Activated T-helper 17 cell treated with anti-CD3 and anti-CD28 coated beads, Interleukin-2, amount 50 U/mL, for 72 hours (primary cell): ENCODE measurements around the gene NR4A2. TPM values are rescaled to one million over a fixed set of nuclear protein-coding genes. Genes with fewer than 3 reads are reported as not detected.

Experiments used
- total RNA-seq, 2 donors: library from RNA; stranded (reverse); gene quantifications; one replicate each; pipeline ENCODE4 v1.2.3, GENCODE V29; 2022

The NR4A2 gene
- total RNA-seq, 2 donors from 2014 or later, result 1.9 to 11.9 TPM

Other genes with a start within 250 kb of the NR4A2 start
- 10 to 100 TPM; 14.9 to 31.6 TPM for gene GPD2, start 103.7 kb upstream of the NR4A2 start, total RNA-seq